Glutamatergic neuron (in vitro differentiated cells): ENCODE results near the gene TRIM9. TPM values are rescaled to one million over a fixed set of nuclear protein-coding genes. Genes with fewer than 3 reads are reported as not detected.
"Not testable (repeated sequence)": the region's sequence is repeated elsewhere in the genome, so short reads cannot be mapped to it uniquely, and the experiment has no call there.

Experiments used
- DNase-seq: peaks from one replicate; pipeline ENCODE4 v3.0.0; 2022
- H3K27ac Mint-ChIP-seq: one replicate; pipeline ENCODE4 v1.8.0; 2020; ENCODE audit warnings: mild to moderate bottlenecking, mixed read lengths, inconsistent platforms; ENCODE audit not compliant: unreplicated experiment
- H3K27me3 Mint-ChIP-seq: one replicate; pipeline ENCODE4 v1.8.0; 2020; ENCODE audit warnings: mild to moderate bottlenecking, moderate library complexity, mixed read lengths, inconsistent platforms; ENCODE audit not compliant: unreplicated experiment
- H3K36me3 Mint-ChIP-seq: one replicate; pipeline ENCODE4 v1.8.0; 2020; ENCODE audit warnings: mild to moderate bottlenecking, mixed read lengths, inconsistent platforms; ENCODE audit not compliant: unreplicated experiment
- H3K4me1 Mint-ChIP-seq: one replicate; pipeline ENCODE4 v1.8.0; 2020; ENCODE audit warnings: mild to moderate bottlenecking, low read depth, mixed read lengths, inconsistent platforms; ENCODE audit not compliant: unreplicated experiment
- H3K4me3 Mint-ChIP-seq: one replicate; pipeline ENCODE4 v1.8.0; 2020; ENCODE audit warnings: mild to moderate bottlenecking, mixed read lengths, inconsistent platforms; ENCODE audit not compliant: unreplicated experiment
- H3K9me3 Mint-ChIP-seq: one replicate; pipeline ENCODE4 v1.8.0; 2020; ENCODE audit warnings: mild to moderate bottlenecking, moderate library complexity, mixed read lengths, inconsistent platforms; ENCODE audit not compliant: unreplicated experiment
- total RNA-seq: library from RNA; stranded (reverse); fragmentation: NEBNext Ultra II Directional; extraction: Animal tissue kit (Norgen Biotek cat#: 25700); gene quantifications from one replicate; pipeline ENCODE4 v1.2.1, GENCODE V29; 2021; ENCODE audit not compliant: unreplicated experiment
- TF ChIP-seq, protein P1 (sequence below): fragments of 200-600 bp; sonication (generic); IDR thresholded peaks from one replicate; pipeline ENCODE4 v1.5.0; 2021; ENCODE audit not compliant: partially characterized antibody, unreplicated experiment

Gene TRIM9
- total RNA-seq, 1 donor from 2014 or later: 11.9 TPM

DNA sequence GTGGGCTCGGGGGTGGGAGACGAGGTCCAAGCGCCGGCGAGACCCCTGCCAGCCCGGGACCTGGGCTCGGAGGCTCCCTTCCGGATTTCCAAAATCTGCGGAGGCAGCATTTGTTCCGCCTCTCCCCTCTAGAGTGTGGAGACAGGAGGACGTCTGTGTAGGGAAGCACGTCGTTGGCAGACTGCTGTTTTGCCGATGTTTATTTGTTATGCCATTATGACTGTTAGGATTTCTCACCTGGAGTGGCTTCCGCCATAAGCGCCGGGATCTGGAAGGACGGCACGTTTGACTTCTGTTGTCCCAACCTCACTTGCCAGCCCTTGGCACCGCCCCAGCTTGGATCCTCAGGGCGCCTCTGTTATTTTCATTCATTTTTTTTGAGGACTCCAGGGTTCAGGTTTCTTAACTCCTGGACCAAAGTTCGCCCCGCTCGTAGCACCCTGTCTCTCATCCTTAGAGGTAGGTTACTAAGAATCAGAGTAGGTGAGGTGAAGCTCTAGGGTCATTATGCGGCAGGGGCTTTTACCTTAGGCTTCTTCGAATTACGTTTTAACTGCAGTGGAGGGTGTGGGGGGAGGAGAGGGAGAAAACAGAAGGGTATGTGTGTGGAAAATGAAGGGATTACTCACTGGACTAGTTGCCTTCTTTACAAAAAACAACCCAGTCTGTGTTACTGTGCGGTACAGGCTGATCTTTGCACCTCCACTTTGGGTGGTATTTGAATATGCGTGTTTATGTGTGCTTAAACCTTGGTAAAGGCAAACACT is 150.1 kb downstream of the TRIM9 start:
- no peak for DNase-seq
- Mint-ChIP-seq H3K9me3 (peaks cover 4% of the 10 kb centered on the region), H3K27ac (no peak overlapping the region), H3K4me3 (peak overlapping the region; percentile 84), H3K36me3 (peaks cover 3% of the 10 kb centered on the region), H3K27me3 (peaks cover 10% of the 10 kb centered on the region), H3K4me1 (no peaks in the 10 kb centered on the region)
- TF ChIP-seq, protein P1, sequence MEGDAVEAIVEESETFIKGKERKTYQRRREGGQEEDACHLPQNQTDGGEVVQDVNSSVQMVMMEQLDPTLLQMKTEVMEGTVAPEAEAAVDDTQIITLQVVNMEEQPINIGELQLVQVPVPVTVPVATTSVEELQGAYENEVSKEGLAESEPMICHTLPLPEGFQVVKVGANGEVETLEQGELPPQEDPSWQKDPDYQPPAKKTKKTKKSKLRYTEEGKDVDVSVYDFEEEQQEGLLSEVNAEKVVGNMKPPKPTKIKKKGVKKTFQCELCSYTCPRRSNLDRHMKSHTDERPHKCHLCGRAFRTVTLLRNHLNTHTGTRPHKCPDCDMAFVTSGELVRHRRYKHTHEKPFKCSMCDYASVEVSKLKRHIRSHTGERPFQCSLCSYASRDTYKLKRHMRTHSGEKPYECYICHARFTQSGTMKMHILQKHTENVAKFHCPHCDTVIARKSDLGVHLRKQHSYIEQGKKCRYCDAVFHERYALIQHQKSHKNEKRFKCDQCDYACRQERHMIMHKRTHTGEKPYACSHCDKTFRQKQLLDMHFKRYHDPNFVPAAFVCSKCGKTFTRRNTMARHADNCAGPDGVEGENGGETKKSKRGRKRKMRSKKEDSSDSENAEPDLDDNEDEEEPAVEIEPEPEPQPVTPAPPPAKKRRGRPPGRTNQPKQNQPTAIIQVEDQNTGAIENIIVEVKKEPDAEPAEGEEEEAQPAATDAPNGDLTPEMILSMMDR: no peak

DNA sequence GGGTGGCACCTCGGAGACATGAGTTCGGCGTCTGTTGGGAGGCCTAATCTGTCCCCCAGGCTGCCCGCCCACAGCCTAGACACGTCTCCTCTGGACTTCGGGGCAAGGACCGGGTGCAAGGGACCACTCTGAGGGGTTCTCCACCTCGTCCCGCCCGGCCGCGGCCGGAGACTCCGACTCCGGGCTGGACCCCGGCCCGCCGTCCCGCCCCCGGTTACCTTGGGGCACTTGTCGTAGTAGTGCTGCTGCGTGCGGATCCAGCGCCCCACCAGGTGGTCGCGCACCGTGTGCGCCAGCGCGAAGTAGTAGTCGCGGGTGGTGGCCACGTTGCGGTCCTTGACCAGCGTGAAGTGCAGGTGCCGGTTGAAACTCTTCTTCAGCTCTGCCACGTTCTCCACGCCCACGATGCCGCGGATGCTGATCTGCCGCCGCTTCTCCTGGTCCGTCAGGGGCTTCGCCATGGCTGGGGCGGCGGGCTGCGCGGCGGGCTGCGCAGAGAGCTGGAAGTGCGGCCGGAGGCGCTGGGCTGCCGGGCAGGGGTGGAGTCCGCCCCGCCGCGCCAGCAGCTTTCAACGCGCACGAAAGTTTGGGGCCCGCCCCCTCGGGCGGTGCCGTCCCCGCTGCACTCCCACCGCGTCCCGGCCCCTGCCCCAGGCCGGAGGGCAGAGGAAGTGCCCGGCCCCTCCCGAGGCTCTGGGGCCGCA is 150.8 kb downstream of the TRIM9 start, which contains the start of gene PYGL:
Gene PYGL (minus strand): TSS at position 541 of the 704 bp plus-strand sequence. CDS start 80 bp downstream, at position 461.
- H3K4me3 Mint-ChIP-seq: peak within 1 kb of the TSS; percentile 84
- peaks cover 4% of the 10 kb centered on the region for H3K9me3 Mint-ChIP-seq
- H3K4me1 Mint-ChIP-seq: no peaks in the 10 kb centered on the region
- H3K27me3 Mint-ChIP-seq: peaks cover 10% of the 10 kb centered on the region
- peak within 1 kb of the TSS; percentile 52 for H3K27ac Mint-ChIP-seq
- peak; percentile 68 for DNase-seq
- H3K36me3 Mint-ChIP-seq: peaks cover 3% of the 10 kb centered on the region
- TF ChIP-seq, protein P1: no peak

DNA sequence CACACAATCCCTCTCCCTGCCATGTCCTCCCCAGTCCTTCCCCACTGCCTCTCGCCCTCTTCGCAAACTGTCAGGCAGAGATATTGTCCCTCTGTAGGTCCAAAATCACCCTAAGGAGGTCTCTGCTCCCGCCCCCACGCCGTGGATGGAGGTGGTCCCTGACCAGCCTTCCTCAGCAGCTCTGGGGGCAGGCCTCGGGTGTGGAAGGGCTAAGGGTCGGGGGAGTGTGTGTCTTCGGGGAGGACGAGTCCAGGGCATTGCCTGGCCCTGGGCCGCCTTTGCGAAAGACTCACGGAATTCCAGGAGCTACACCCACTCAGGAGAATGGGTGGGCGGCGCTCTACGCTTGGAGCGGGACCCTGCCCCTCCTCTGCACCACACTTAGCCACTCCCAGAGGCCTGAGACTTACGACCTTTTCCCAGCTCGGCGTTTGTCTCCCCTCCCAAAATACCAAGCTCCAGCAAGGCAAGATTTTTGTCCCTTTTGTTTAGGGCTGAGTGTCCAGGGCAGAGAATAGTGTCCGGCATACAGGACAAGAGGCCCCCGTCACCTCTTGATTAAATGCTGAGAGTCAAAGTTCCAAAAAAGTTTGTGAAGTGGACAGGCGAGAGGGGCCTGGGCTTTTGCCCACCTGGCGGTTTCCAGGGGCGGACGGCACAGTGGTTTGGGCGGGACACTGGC is 151.5 kb downstream of the TRIM9 start:
- Mint-ChIP-seq H3K9me3 (peaks cover 4% of the 10 kb centered on the region), H3K27ac (peak overlapping the region; percentile 52), H3K27me3 (peaks cover 10% of the 10 kb centered on the region), H3K4me3 (peak overlapping the region; percentile 84), H3K36me3 (peaks cover 3% of the 10 kb centered on the region), H3K4me1 (no peaks in the 10 kb centered on the region)
- DNase-seq: no peak
- TF ChIP-seq, protein P1: no peak

DNA sequence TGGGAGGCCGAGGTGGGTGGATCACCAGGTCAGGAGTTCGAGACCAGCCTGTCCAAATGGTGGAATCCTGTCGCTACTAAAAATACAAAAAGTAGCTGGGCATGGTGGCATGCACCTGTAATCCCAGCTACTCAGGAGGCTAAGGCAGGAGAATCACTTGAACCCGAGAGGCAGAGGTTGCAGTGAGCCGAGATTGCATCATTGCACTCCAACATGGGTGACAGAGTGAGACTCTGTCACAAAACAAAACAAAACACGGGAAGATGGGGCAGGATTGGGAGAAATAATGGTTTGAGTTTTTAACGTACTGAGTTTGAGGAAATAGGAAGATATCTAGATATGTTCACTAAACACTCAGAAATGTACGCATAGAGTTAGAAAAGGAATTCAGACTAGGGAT is 153.3 kb downstream of the TRIM9 start:
- H3K27ac Mint-ChIP-seq, H3K27me3 Mint-ChIP-seq, DNase-seq, H3K4me1 Mint-ChIP-seq, H3K4me3 Mint-ChIP-seq, H3K9me3 Mint-ChIP-seq, H3K36me3 Mint-ChIP-seq: not testable (repeated sequence)

DNA sequence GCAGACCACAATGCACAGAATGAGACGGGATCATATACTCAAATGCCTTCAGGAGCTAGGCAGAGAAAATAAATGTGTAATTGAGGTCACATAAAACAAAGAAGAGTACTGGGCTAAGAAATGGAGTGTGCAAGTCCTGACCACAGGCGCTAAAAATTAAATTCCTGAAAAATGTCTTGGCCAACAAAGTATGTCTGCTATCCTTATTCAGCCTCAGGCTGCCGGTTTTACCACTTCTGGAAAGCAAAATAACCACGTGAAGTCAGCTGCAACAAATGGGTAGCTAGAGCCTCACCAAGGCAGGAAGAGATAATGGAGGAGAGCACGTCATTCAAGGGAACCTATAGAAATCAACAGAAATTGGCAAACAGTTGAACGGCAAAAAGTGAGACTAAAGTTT is 153.8 kb downstream of the TRIM9 start:
- no peak overlapping the region for H3K4me3 Mint-ChIP-seq
- no peak overlapping the region for H3K27ac Mint-ChIP-seq
- no peaks in the 10 kb centered on the region for H3K4me1 Mint-ChIP-seq
- peaks cover 8% of the 10 kb centered on the region for H3K27me3 Mint-ChIP-seq
- DNase-seq: no peak
- TF ChIP-seq, protein P1: no peak
- H3K9me3 Mint-ChIP-seq: peaks cover 4% of the 10 kb centered on the region
- no peaks in the 10 kb centered on the region for H3K36me3 Mint-ChIP-seq
